Stomach (tissue), 4 donors: Measurements from ENCODE around the gene CRABP1.

Experiments used
- CTCF ChIP-seq, 7 experiments: fragments of 450-650 bp in 4 of 7; fragments of 200-600 bp in 3 of 7; sonication (generic) in 3 of 7; IDR thresholded peaks; one replicate each; pipeline ENCODE4 v1.5.1; 2016 to 2019; ENCODE audit warnings: antibody characterized with exemption in 7 of 7, control low read depth in 2 of 7, mild to moderate bottlenecking in 1 of 7
- EP300 ChIP-seq: sonication (generic); formaldehyde crosslinking; IDR thresholded peaks from one replicate; pipeline ENCODE4 v1.6.1; 2017; ENCODE audit warnings: antibody characterized with exemption
- POLR2A ChIP-seq, 4 donors: fragments of 450-650 bp; IDR thresholded peaks; one replicate each; pipeline ENCODE4 v1.6.1; 2016; ENCODE audit warnings: antibody characterized with exemption in 4 of 4, control low read depth in 2 of 4, mild to moderate bottlenecking in 1 of 4, moderate library complexity in 1 of 4

DNA sequence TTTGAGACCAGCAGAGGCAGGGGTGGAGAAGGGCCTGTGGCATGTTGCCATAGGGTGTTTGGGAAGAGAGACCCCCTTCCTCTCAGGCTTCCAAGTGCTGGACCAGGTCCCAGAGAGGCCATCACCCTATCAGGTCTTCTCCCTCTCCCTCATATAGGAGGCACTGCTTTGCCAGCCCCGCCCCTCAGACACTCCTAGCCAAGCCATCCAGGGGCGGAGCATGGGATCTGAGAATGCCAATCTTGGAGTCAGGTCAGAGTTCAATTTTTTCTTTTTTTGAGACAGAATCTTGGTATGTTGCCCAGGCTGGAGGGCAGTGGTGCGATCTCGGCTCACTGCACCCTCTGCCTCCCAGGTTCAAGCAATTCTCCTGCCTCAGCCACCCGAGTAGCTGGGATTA is 32.7 kb downstream of the CRABP1 start:
- no peak for TF ChIP-seq CTCF (IDR thresholded peaks at IDR 0.05)
- TF ChIP-seq POLR2A (IDR thresholded peaks at IDR 0.05) = no peak
- TF ChIP-seq EP300 = no peak
